ENCODE measurements around the gene PRKCQ. TPM values are rescaled to one million over a fixed set of nuclear protein-coding genes. Genes with fewer than 3 reads are reported as not detected.

The PRKCQ gene
- total RNA-seq, 2 donors from 2014 or later: 0.33 to 6.0 TPM

DNA sequence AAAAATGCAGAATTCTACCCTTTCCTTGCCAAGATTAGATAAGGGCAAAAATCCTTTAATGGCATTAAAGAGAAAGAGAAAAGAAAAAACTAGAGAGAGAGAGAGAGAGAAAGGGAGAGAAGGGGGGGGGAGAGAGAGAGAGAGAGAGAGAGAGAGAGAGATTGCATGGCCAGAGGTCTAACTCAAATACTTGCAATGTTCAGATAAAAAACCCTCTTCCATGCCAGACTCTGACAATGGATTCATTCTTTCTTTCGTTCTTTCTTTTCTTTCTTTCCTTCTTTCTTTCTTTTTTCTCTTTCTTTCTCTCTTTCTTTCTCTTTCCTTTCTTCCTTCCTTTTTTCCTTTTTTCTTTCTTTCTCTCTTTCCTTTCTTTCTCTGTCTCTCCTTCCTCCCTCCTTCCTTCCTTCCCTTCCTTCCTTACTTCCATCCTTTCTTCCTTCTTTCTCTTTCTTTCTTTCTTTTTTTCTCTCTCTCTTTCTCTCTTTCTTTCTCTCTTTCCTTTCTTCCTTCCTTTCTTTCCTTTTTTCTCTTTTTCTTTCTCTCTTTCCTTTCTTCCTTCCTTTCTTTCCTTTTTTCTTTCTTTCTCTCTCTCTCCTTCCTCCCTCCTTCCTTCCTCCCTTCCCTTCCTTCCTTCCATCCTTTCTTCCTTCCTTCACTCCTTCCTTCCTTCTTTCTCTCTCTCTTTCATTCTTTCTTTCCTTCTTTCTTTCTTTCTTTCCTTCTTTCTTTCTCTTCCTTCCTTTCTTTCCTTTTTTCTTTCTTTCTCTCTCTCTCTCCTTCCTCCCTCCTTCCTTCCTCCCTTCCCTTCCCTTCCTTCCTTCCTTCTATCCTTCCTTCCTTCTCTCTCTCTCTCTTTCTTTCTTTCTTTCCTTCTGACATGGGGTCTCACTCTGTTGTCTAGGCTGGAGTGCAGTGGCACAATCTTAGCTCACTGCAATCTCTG, 175.7 kb downstream of the PRKCQ start:
- H3K27me3 ChIP-seq: no peaks in the 10 kb centered on the region
- H3K9me3 ChIP-seq: no peaks in the 10 kb centered on the region
- TF ChIP-seq POLR2A (IDR thresholded peaks at IDR 0.05): no peak
- H3K4me3 ChIP-seq: no peak overlapping the region
- ATAC-seq (no peak), DNase-seq (no peak)
- WGBS, 2 donors: 46 to 50% methylated on average over 1 of the region's 1 CpG
- H3K4me1 ChIP-seq: peaks cover 7% of the 10 kb centered on the region
- H3K36me3 ChIP-seq (replicated peaks in 1 of 2; ENCODE audit: insufficient read depth in 1 of 2, low read depth in 2 of 2): no peaks in the 10 kb centered on the region
- intact Hi-C loops (cut with DNase I): loop anchor here (5.0 kb wide), 2 partner anchors 202 to 297 kb away; partner anchors contain the start of gene PFKFB3
- H3K27ac ChIP-seq: no peak overlapping the region

DNA sequence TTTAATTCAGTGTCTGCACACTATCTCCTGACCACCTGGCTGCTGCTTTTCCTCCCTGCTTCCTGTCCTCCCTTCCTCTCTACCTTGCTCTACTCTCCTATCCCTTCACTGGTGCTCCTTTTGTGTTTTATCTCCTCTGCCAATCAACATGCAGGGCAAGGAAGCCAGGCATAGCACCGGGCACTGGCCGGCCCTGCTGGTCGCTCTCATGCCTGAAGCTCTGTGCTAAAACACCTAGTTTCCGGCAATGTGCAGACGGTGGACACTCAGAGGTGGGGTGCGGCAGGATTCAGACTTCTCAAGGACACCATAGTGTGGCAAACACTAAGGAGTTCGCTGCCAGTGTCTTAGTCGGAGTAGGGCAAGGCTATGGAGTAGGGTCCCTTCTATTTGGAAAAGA, 177.1 kb downstream of the PRKCQ start:
- WGBS, 2 donors: 57 to 58% methylated on average over 8 of the region's 8 CpGs
- ATAC-seq (no peak), DNase-seq (no peak)
- no peak for TF ChIP-seq CTCF (IDR thresholded peaks at IDR 0.05)
- no peak for TF ChIP-seq POLR2A (IDR thresholded peaks at IDR 0.05)
- H3K27ac ChIP-seq: no peak overlapping the region
- no peak overlapping the region for H3K4me3 ChIP-seq
- peaks cover 7% of the 10 kb centered on the region for H3K4me1 ChIP-seq
- H3K27me3 ChIP-seq: no peaks in the 10 kb centered on the region
- intact Hi-C loops (cut with DNase I): loop anchor here (5.0 kb wide), 2 partner anchors 201 to 296 kb away; partner anchors contain the start of gene PFKFB3
- H3K36me3 ChIP-seq (replicated peaks in 1 of 2; ENCODE audit: insufficient read depth in 1 of 2, low read depth in 2 of 2): no peaks in the 10 kb centered on the region
- no peaks in the 10 kb centered on the region for H3K9me3 ChIP-seq

DNA sequence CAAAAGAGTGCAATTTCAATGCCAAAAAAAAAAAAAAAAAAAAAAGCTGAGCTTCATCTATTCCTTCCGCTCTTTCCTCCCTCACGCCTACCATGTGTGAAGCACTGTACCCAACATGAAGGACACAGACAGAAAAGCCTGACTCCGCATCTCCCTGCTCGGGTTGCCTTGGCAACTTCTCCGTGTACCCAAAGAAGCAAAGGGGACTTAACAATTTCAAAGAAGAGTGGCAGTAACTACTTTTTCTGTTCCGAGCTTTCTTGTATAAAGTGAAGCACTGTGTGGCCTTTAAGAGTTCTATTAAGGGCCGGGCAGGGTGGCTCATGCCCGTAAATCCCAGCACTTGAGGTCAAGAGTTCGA, 177.7 kb downstream of the PRKCQ start:
- Histone ChIP-seq H3K36me3 (replicated peaks in 1 of 2; ENCODE audit: insufficient read depth in 1 of 2, low read depth in 2 of 2) (no peaks in the 10 kb centered on the region), H3K4me1 (peaks cover 7% of the 10 kb centered on the region), H3K27me3 (no peaks in the 10 kb centered on the region), H3K9me3 (no peaks in the 10 kb centered on the region), H3K27ac (no peak overlapping the region), H3K4me3 (no peak overlapping the region)
- TF ChIP-seq CTCF (IDR thresholded peaks at IDR 0.05) (no peak), POLR2A (IDR thresholded peaks at IDR 0.05) (no peak)
- ATAC-seq (no peak), DNase-seq (no peak)
- 49 to 54% methylated on average over 9 of the region's 9 CpGs for WGBS, 2 donors
- intact Hi-C loops (cut with DNase I): loop anchor here (5.0 kb wide), 2 partner anchors 200 to 295 kb away; partner anchors contain the start of gene PFKFB3

DNA sequence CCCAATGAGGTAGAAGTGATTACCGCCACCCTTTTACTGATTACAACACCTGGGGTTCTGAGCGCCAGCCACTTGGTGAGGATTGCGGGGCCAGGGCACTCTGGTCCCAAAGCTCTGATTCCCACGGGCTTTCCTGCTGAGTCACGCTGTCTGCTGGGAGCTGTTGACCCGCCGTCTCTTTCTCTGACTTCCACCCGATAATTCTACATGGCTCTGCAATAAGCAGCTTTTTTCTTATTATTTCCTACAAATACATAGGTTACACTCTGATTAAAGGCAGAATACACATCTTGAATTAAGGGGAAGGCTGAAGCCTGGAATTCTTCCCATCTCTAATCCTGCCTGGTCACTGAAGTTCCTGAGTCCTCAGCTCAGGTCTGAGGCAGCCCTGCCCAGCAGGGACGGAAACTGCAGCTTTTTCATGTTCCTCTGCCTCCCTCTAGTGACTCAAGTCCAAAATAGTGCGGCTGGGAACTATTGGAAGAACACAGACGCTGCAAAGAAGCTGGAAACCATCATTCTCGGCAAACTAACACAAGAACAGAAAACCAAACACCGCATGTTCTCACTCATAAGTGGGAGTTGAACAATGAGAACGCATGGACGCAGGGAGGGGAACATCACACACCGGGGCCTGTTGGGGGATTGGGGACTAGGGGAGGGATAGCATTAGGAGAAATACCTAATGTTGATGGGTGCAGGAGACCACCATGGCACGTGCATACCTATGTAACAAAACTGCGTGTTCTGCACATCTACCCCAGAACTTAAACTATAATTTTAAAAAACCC, 178.3 kb downstream of the PRKCQ start:
- no peaks in the 10 kb centered on the region for H3K36me3 ChIP-seq (replicated peaks in 1 of 2; ENCODE audit: insufficient read depth in 1 of 2, low read depth in 2 of 2)
- DNase-seq (peak; percentile 79 to 91 (median 86)), ATAC-seq (peak; percentile 97)
- 3 to 4% methylated on average over 18 of the region's 18 CpGs for WGBS, 2 donors
- H3K27me3 ChIP-seq: no peaks in the 10 kb centered on the region
- intact Hi-C loops (cut with DNase I): loop anchor here (5.0 kb wide), 2 partner anchors 199 to 294 kb away; partner anchors contain the start of gene PFKFB3
- H3K9me3 ChIP-seq: no peaks in the 10 kb centered on the region
- peaks cover 7% of the 10 kb centered on the region for H3K4me1 ChIP-seq
- no peak overlapping the region for H3K4me3 ChIP-seq
- peak overlapping the region in 3 of 4 donors; percentile 49 to 74 (median 60) for H3K27ac ChIP-seq
- TF ChIP-seq CTCF (IDR thresholded peaks at IDR 0.05) (peak; percentile 27 to 95 (median 94)), POLR2A (IDR thresholded peaks at IDR 0.05) (no peak)

Measured in body of pancreas (tissue), 4 donors.